ENCODE data around the gene MAP4.

MAP4 gene

GRCh38 chr3:48047841-48048464 is 31.7 kb upstream of the MAP4 start:
- TF ChIP-seq CTCF (IDR thresholded peaks at IDR 0.05; ENCODE audit: insufficient read depth, low read depth, low read length, missing control alignments), result no peak
- H3K4me3 ChIP-seq (ENCODE audit: low read length), result no peak overlapping the region

GRCh38 chr3:48042071-48042760 is 26.0 kb upstream of the MAP4 start:
- H3K4me3 ChIP-seq (ENCODE audit: low read length), result no peak overlapping the region
- DNase-seq (ENCODE audit: low read depth), result peak; percentile 32
- TF ChIP-seq CTCF (IDR thresholded peaks at IDR 0.05; ENCODE audit: insufficient read depth, low read depth, low read length, missing control alignments), result no peak

More at GRCh38 chr3:48047841-48048464, 31.7 kb upstream of the MAP4 start:
- DNase-seq (ENCODE audit: low read depth), result peak; percentile 30

GRCh38 chr3:48039487-48040190 is 23.4 kb upstream of the MAP4 start:
- no peak overlapping the region for H3K4me3 ChIP-seq (ENCODE audit: low read length)
- DNase-seq (ENCODE audit: low read depth), result peak; percentile 42
- no peak for TF ChIP-seq CTCF (IDR thresholded peaks at IDR 0.05; ENCODE audit: insufficient read depth, low read depth, low read length, missing control alignments)

DNA sequence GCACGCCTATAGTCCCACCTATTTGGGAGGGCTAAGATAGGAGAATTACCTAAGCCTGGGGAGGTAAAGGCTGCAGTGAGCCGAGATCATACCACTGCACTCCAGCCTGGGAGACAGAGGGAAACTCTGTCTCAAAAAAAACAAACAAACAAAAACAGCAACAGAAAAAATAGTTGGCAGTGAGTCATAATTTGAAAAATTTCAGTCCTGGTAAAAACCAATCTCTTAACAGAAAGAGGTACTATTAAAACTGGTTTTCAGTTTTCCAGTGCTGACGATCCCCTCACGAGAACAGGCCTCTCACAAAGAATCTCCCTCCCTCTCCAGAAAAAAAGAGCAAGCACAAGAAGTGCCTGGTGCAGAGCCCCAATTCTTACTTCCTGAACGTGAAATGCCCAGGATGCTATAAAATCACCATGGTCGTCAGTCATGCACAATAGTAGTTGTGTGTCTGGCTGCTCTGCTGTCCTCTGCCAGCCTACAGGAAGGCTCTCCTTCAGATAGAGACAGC is 22.8 kb upstream of the MAP4 start:
- DNase-seq (ENCODE audit: low read depth), result no peak

DNA sequence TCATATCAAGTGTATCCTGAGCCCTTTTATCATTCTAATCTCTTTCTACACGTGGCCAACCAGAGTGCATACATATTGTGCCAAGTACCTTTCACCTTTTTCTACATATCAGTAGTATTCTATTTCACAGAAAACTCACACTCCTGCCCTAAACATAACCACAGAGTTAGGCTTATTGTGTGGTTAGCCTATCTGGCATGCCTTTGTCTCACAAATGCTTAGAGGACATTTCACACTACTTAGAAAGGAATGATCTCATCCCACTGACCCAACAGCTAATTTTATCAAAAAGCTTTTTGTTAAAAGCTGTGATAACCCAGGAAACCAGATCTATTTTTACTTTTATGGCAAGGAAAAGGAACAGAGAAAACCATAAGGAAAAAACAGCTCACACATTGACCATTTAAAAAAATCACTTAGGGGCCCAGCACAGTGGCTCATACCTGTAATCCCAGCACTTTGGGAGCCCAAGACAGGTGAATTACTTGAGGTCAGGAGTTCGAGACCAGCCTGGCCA is 17.8 kb upstream of the MAP4 start:
- peak; percentile 57 for DNase-seq (ENCODE audit: low read depth)
- TF ChIP-seq CTCF (IDR thresholded peaks at IDR 0.05; ENCODE audit: insufficient read depth, low read depth, low read length, missing control alignments), result no peak
- H3K4me3 ChIP-seq (ENCODE audit: low read length), result no peak overlapping the region

More for the DNA sequence above, 22.8 kb upstream of the MAP4 start:
- H3K4me3 ChIP-seq (ENCODE audit: low read length), result no peak overlapping the region
- TF ChIP-seq CTCF (IDR thresholded peaks at IDR 0.05; ENCODE audit: insufficient read depth, low read depth, low read length, missing control alignments), result no peak

DNA sequence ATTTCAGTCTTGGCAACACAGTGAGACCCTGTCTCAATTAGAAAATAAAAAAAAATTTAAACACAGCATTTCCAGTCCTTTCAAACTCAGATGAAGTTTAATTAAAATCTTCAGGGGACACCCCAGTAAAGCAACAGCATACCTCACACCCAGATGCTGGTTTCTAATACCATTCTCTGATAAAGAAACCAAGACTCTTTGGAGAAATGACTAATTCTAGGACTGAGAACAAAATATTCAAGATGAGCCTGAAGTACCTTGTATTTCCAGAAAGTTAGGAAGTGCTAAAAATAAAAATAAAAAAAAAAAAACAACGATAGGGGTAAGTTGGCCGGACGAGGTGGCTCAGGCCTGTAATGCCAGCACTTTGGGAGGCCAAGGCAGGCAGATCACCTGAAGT is 14.0 kb upstream of the MAP4 start:
- no peak for TF ChIP-seq CTCF (IDR thresholded peaks at IDR 0.05; ENCODE audit: insufficient read depth, low read depth, low read length, missing control alignments)
- H3K4me3 ChIP-seq (ENCODE audit: low read length), result no peak overlapping the region
- DNase-seq (ENCODE audit: low read depth), result no peak
